Neural progenitor cell (in vitro differentiated cells): ENCODE results near the gene RHOC.

Experiments used
- EZH2phosphoT487 ChIP-seq: fragments of 200-600 bp; sonication (generic); IDR thresholded peaks from 2 replicates; pipeline ENCODE4 v1.6.1; 2017; ENCODE audit warnings: antibody characterized with exemption
- TF ChIP-seq, protein P1 (sequence below): fragments of 200-600 bp; sonication (generic); IDR thresholded peaks from 2 replicates; pipeline ENCODE4 v1.5.1; 2017; ENCODE audit warnings: antibody characterized with exemption, mild to moderate bottlenecking

- no peak for TF ChIP-seq EZH2phosphoT487
- TF ChIP-seq, protein P1, sequence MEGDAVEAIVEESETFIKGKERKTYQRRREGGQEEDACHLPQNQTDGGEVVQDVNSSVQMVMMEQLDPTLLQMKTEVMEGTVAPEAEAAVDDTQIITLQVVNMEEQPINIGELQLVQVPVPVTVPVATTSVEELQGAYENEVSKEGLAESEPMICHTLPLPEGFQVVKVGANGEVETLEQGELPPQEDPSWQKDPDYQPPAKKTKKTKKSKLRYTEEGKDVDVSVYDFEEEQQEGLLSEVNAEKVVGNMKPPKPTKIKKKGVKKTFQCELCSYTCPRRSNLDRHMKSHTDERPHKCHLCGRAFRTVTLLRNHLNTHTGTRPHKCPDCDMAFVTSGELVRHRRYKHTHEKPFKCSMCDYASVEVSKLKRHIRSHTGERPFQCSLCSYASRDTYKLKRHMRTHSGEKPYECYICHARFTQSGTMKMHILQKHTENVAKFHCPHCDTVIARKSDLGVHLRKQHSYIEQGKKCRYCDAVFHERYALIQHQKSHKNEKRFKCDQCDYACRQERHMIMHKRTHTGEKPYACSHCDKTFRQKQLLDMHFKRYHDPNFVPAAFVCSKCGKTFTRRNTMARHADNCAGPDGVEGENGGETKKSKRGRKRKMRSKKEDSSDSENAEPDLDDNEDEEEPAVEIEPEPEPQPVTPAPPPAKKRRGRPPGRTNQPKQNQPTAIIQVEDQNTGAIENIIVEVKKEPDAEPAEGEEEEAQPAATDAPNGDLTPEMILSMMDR, result no peak
These were observed 14.2 kb downstream of the RHOC start for GRCh38 chr1:112692681-112693080.
